ENCODE data around the gene DSPP. TPM values are rescaled to one million over a fixed set of nuclear protein-coding genes. Genes with fewer than 3 reads are reported as not detected.

DSPP gene
- total and polyA plus RNA-seq, 12 donors, result 0.06 TPM; not detected in 11

GRCh38 chr4:87662871-87663270 lies 54.5 kb downstream of the DSPP start:
- Histone ChIP-seq H3K27ac (no peak overlapping the region), H3K4me1 (replicated peaks in 1 of 2) (no peaks in the 10 kb centered on the region), H3K27me3 (no peaks in the 10 kb centered on the region), H3K4me3 (no peak overlapping the region), H3K36me3 (replicated peaks in 1 of 2) (no peaks in the 10 kb centered on the region), H3K9me3 (replicated peaks in 1 of 3) (no peaks in the 10 kb centered on the region)
- DNase-seq, result no peak
- TF ChIP-seq CTCF (IDR thresholded peaks at IDR 0.05) (no peak), POLR2A (IDR thresholded peaks at IDR 0.05) (no peak)
- intact Hi-C loops (cut with DNase I), result no loop called here
- WGBS, 4 donors, result 78 to 89% (median 81%) methylated on average over 7 to 9 of the region's 9 CpGs

Other genes with a start within 250 kb of the DSPP start
- gene HSD17B11, start 217.3 kb upstream of the DSPP start, total RNA-seq, result 100 to 1,000 TPM in 5 of 9 donors, 10 to 100 TPM in 4; 82.1 to 202 (median 102) TPM
- 100 to 1,000 TPM in 1 of 3 donors, 10 to 100 TPM in 2; 34.1 to 131 (median 40.9) TPM for gene HSD17B11, start 217.3 kb upstream of the DSPP start, polyA plus RNA-seq
- 10 to 100 TPM; 16.9 to 62.1 (median 38.0) TPM for gene NUDT9, start 186.0 kb upstream of the DSPP start, total RNA-seq
- 10 to 100 TPM; 62.3 to 95.2 (median 85.6) TPM for gene NUDT9, start 186.0 kb upstream of the DSPP start, polyA plus RNA-seq
- 100 to 1,000 TPM in 6 of 9 donors, 10 to 100 TPM in 3; 36.9 to 201 (median 136) TPM for gene SPARCL1, start 79.2 kb upstream of the DSPP start, total RNA-seq
- gene SPARCL1, start 79.2 kb upstream of the DSPP start, polyA plus RNA-seq, result 100 to 1,000 TPM in 1 of 3 donors, 10 to 100 TPM in 2; 57.6 to 143 (median 87.3) TPM
- gene DMP1, start 41.8 kb downstream of the DSPP start, total RNA-seq, result not detected
- under 1 TPM in 1 of 3 donors, not detected in 2; 0.03 TPM for gene DMP1, start 41.8 kb downstream of the DSPP start, polyA plus RNA-seq
- not detected for gene IBSP, start 191.0 kb downstream of the DSPP start, total RNA-seq
- not detected for gene IBSP, start 191.0 kb downstream of the DSPP start, polyA plus RNA-seq
- gene MEPE, start 224.4 kb downstream of the DSPP start, total RNA-seq, result not detected
- gene MEPE, start 224.4 kb downstream of the DSPP start, polyA plus RNA-seq, result not detected